SKM-1 treated with dmso at 0.1 percent for 144 hours (cell line): Measurements from ENCODE around the gene GNB1.

Experiments
- DNase-seq: peaks from one replicate; lab custom pipeline; 2025; ENCODE audit not compliant: unreplicated experiment; lab: John Stamatoyannopoulos, UW

GNB1 gene

GRCh38 chr1:1832820-1833219, 58.1 kb downstream of the GNB1 start:
- DNase-seq = no peak

- DNase-seq = no peak
These were observed 58.7 kb downstream of the GNB1 start for GRCh38 chr1:1832166-1832565.

GRCh38 chr1:1827089-1827848, 63.6 kb downstream of the GNB1 start:
- DNase-seq = no peak

- DNase-seq = no peak
These were observed 64.4 kb downstream of the GNB1 start for GRCh38 chr1:1826356-1827088.

- no peak for DNase-seq
These were observed 65.7 kb downstream of the GNB1 start for GRCh38 chr1:1825217-1825616.

- DNase-seq = no peak
These were observed 71.1 kb downstream of the GNB1 start for GRCh38 chr1:1819762-1820161.

GRCh38 chr1:1817221-1817620, 73.7 kb downstream of the GNB1 start:
- DNase-seq = no peak

GRCh38 chr1:1815606-1816281, 75.1 kb downstream of the GNB1 start:
- no peak for DNase-seq

- no peak for DNase-seq
These were observed 81.4 kb downstream of the GNB1 start for GRCh38 chr1:1809489-1809888.

- DNase-seq = no peak
These were observed 82.7 kb downstream of the GNB1 start for GRCh38 chr1:1808206-1808605.

GRCh38 chr1:1806890-1807289, 84.0 kb downstream of the GNB1 start:
- DNase-seq = no peak

- no peak for DNase-seq
These were observed 86.6 kb downstream of the GNB1 start for GRCh38 chr1:1804301-1804700.

- DNase-seq = no peak
These were observed 88.0 kb downstream of the GNB1 start for GRCh38 chr1:1802871-1803270.

- no peak for DNase-seq
These were observed 91.2 kb downstream of the GNB1 start for GRCh38 chr1:1799716-1800115.

GRCh38 chr1:1797731-1798341, 93.1 kb downstream of the GNB1 start:
- no peak for DNase-seq

GRCh38 chr1:1796466-1796865, 94.4 kb downstream of the GNB1 start:
- DNase-seq = no peak

- DNase-seq = no peak
These were observed 95.9 kb downstream of the GNB1 start for GRCh38 chr1:1794999-1795398.

GRCh38 chr1:1793481-1794244, 97.2 kb downstream of the GNB1 start:
- DNase-seq = no peak

- no peak for DNase-seq
These were observed 102.0 kb downstream of the GNB1 start for GRCh38 chr1:1788646-1789431.

- DNase-seq = no peak
These were observed 102.8 kb downstream of the GNB1 start for GRCh38 chr1:1788136-1788535.
